Loucy (cell line): ENCODE measurements around the gene CYFIP1.

Experiments used
- H2AFZ ChIP-seq: fragments of 200-600 bp; sonication (generic); 2 replicates; pipeline ENCODE4 v1.6.0; 2016; ENCODE audit warnings: antibody characterized with exemption, mild to moderate bottlenecking, low read length, moderate library complexity
- H3F3A ChIP-seq: fragments of 200-600 bp; 2 replicates; pipeline ENCODE4 v1.6.0; 2016; ENCODE audit warnings: antibody characterized with exemption, low read depth, mild to moderate bottlenecking
- H3K27me3 ChIP-seq: fragments of 200-600 bp; sonication (generic); 2 replicates; pipeline ENCODE4 v1.6.1; 2014; ENCODE audit warnings: low read length, mild to moderate bottlenecking; ENCODE audit not compliant: insufficient read depth, poor library complexity, severe bottlenecking
- H3K36me3 ChIP-seq: fragments of 200-600 bp; sonication (generic); 2 replicates; pipeline ENCODE4 v1.6.1; 2016; ENCODE audit warnings: low read length; ENCODE audit not compliant: insufficient read depth
- H3K4me1 ChIP-seq: fragments of 200-600 bp; sonication (generic); 2 replicates; pipeline ENCODE4 v1.5.1; 2014; ENCODE audit warnings: low read length, mild to moderate bottlenecking; ENCODE audit not compliant: insufficient read depth, poor library complexity, severe bottlenecking
- H3K4me2 ChIP-seq: fragments of 200-600 bp; sonication (generic); 2 replicates; pipeline ENCODE4 v1.6.0; 2014; ENCODE audit warnings: antibody characterized with exemption, low read length, low read depth, mild to moderate bottlenecking; ENCODE audit not compliant: poor library complexity, severe bottlenecking
- H3K4me3 ChIP-seq: fragments of 200-600 bp; sonication (generic); 2 replicates; pipeline ENCODE4 v1.5.1; 2014; ENCODE audit warnings: low read length, mild to moderate bottlenecking, mixed read lengths; ENCODE audit not compliant: poor library complexity, severe bottlenecking
- H3K79me2 ChIP-seq: fragments of 200-600 bp; sonication (generic); 2 replicates; pipeline ENCODE4 v1.6.1; 2014; ENCODE audit warnings: low read length; ENCODE audit not compliant: insufficient read depth
- H3K9ac ChIP-seq: fragments of 200-600 bp; sonication (generic); 2 replicates; pipeline ENCODE4 v1.6.0; 2014; ENCODE audit warnings: mild to moderate bottlenecking, low read depth, low read length, moderate library complexity; ENCODE audit not compliant: poor library complexity, severe bottlenecking
- H3K9me2 ChIP-seq: fragments of 200-600 bp; sonication (generic); replicated peaks from 2 replicates; pipeline ENCODE4 v1.6.1; 2016; ENCODE audit warnings: low read depth, low read length, mixed read lengths
- H3K9me3 ChIP-seq: fragments of 200-600 bp; sonication (generic); 2 replicates; pipeline ENCODE4 v1.6.1; 2014; ENCODE audit warnings: mild to moderate bottlenecking, antibody characterized with exemption, low read length, low read depth; ENCODE audit not compliant: insufficient read depth
- H4K20me1 ChIP-seq: fragments of 200-600 bp; sonication (generic); 2 replicates; pipeline ENCODE4 v1.6.0; 2014; ENCODE audit warnings: antibody characterized with exemption, low read length, mild to moderate bottlenecking; ENCODE audit not compliant: insufficient read depth, poor library complexity, severe bottlenecking
- EZH2phosphoT487 ChIP-seq: fragments of 200-600 bp; IDR thresholded peaks from 2 replicates; pipeline ENCODE4 v1.6.1; 2018; ENCODE audit warnings: antibody characterized with exemption, mild to moderate bottlenecking, moderate library complexity, borderline replicate concordance
- TF ChIP-seq, protein P1 (sequence below): fragments of 200-600 bp; sonication (generic); conservative IDR thresholded peaks from 2 replicates; pipeline ENCODE4 v1.5.1; 2014; ENCODE audit warnings: mild to moderate bottlenecking, antibody characterized with exemption, low read length

Gene CYFIP1

DNA sequence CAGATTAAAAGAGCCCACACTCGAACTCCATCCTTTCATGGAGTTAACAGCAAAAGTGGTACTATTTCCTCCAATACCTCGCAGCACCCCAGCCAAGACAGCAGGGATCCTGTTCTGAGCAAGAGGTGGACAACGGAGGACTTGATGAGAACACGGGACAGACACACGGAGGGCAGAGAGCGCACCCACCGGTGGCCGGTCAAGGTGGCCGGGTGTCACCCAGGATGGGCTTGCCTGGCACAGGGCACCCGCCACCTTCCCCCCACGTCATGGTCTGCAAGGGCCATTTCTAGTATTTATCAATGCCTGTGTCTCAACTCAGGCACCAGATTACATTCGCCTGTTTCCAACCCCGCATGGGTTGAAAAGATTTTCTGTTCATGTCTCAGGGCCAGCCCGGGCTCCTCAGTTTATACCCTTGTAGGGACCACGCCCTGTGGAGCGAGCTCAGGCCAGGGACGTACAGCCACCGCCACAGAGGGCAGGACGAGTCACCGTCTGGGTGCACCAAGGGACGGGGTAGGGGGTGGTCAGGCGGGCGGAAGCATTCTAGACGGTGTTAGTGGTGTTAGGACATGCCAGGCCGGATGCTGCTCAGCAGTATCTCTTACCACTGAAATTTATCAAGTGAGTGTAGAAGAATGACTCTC, 64.2 kb downstream of the CYFIP1 start:
- no peak overlapping the region for H3K9ac ChIP-seq
- H3F3A ChIP-seq, result no peaks in the 10 kb centered on the region
- no peak overlapping the region for H3K4me3 ChIP-seq
- H3K4me1 ChIP-seq, result no peaks in the 10 kb centered on the region
- H3K4me2 ChIP-seq, result no peak overlapping the region
- no peaks in the 10 kb centered on the region for H3K36me3 ChIP-seq
- H4K20me1 ChIP-seq, result no peaks in the 10 kb centered on the region
- H2AFZ ChIP-seq, result no peak overlapping the region
- H3K27me3 ChIP-seq, result no peaks in the 10 kb centered on the region
- H3K9me2 ChIP-seq, result no peaks in the 10 kb centered on the region
- TF ChIP-seq, protein P1, sequence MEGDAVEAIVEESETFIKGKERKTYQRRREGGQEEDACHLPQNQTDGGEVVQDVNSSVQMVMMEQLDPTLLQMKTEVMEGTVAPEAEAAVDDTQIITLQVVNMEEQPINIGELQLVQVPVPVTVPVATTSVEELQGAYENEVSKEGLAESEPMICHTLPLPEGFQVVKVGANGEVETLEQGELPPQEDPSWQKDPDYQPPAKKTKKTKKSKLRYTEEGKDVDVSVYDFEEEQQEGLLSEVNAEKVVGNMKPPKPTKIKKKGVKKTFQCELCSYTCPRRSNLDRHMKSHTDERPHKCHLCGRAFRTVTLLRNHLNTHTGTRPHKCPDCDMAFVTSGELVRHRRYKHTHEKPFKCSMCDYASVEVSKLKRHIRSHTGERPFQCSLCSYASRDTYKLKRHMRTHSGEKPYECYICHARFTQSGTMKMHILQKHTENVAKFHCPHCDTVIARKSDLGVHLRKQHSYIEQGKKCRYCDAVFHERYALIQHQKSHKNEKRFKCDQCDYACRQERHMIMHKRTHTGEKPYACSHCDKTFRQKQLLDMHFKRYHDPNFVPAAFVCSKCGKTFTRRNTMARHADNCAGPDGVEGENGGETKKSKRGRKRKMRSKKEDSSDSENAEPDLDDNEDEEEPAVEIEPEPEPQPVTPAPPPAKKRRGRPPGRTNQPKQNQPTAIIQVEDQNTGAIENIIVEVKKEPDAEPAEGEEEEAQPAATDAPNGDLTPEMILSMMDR, result no peak
- no peak for TF ChIP-seq EZH2phosphoT487
- H3K9me3 ChIP-seq, result no peaks in the 10 kb centered on the region
- H3K79me2 ChIP-seq, result no peaks in the 10 kb centered on the region

DNA sequence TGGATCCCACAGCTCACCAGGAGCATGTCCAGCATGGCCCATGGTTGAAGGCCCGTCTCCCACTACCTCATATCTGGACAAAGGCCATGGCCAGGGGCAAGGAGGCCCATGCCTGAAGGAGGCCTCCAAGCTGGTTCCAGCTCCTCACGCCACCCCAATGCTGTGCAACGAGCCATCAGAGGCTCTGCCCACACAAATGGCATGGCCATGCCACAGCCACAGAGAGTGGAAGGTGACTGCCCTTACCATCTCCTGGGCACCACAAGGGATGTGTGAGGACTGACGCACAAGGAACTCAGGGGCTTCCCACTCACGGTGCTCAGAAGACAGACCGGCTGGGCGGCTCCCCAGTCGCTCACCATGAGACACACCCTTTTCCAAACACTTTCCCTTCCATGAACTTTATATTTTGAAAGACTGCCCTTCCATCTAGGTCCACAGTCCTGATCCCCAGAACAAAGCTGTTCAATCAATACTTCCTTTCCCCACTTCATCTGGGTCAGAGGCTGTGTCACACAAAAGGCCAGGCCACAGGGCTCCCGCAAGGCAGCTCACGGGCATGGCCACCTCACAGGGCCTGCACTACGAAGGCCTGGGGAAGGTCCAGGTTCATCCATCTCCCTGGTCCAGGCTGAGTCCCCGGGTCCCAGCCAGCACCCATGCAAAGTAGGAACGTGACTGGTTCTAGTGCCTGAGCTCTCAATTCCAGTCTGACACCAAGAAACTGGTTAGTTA, 66.4 kb downstream of the CYFIP1 start:
- no peaks in the 10 kb centered on the region for H3F3A ChIP-seq
- no peak overlapping the region for H2AFZ ChIP-seq
- H3K9me2 ChIP-seq, result no peaks in the 10 kb centered on the region
- H3K4me1 ChIP-seq, result no peaks in the 10 kb centered on the region
- TF ChIP-seq, protein P1, result no peak
- no peak for TF ChIP-seq EZH2phosphoT487
- H3K4me2 ChIP-seq, result no peak overlapping the region
- no peaks in the 10 kb centered on the region for H3K27me3 ChIP-seq
- no peaks in the 10 kb centered on the region for H3K9me3 ChIP-seq
- no peak overlapping the region for H3K4me3 ChIP-seq
- H3K36me3 ChIP-seq, result no peaks in the 10 kb centered on the region
- no peaks in the 10 kb centered on the region for H3K79me2 ChIP-seq
- no peaks in the 10 kb centered on the region for H4K20me1 ChIP-seq
- no peak overlapping the region for H3K9ac ChIP-seq

DNA sequence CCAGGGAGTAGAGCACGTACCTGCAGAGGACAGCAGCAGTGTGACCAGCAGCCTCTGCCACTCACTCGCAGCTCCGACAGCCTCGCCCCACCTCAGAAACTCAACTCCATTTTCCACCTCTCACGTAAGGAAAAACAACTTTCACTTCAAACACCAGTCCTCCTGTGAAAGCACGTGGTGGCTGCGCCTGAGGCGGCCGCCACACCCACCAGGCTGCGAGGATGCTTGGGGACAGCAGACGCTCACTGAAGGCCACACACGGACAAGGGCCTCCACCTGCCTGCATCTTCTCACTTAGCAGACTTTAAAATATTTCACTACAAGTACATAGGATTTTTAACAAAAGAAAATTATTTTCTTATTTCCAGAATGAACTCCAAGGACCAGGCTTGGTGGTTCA, 67.9 kb downstream of the CYFIP1 start:
- no peaks in the 10 kb centered on the region for H4K20me1 ChIP-seq
- no peak overlapping the region for H3K4me2 ChIP-seq
- H3F3A ChIP-seq, result no peaks in the 10 kb centered on the region
- TF ChIP-seq EZH2phosphoT487, result no peak
- TF ChIP-seq, protein P1, result no peak
- no peak overlapping the region for H3K9ac ChIP-seq
- no peaks in the 10 kb centered on the region for H3K36me3 ChIP-seq
- H3K9me3 ChIP-seq, result no peaks in the 10 kb centered on the region
- H3K4me1 ChIP-seq, result no peaks in the 10 kb centered on the region
- H3K79me2 ChIP-seq, result no peaks in the 10 kb centered on the region
- no peaks in the 10 kb centered on the region for H3K27me3 ChIP-seq
- H2AFZ ChIP-seq, result no peak overlapping the region
- H3K9me2 ChIP-seq, result no peaks in the 10 kb centered on the region
- H3K4me3 ChIP-seq, result no peak overlapping the region
